Measurements from ENCODE around the gene PPAT. TPM values are rescaled to one million over a fixed set of nuclear protein-coding genes. Genes with fewer than 3 reads are reported as not detected.
"Not testable (repeated sequence)": the region's sequence is repeated elsewhere in the genome, so short reads cannot be mapped to it uniquely, and the experiment has no call there.

PPAT gene
- total RNA-seq, 1 experiment from 2014 or later = 28.9 TPM

- CTCF ChIA-PET = no interaction called here
- DNase-seq = no peak
- peaks cover 8% of the 10 kb centered on the region for H3K4me1 Mint-ChIP-seq (ENCODE audit: low read depth, unreplicated experiment)
- no TSS peak for BruUV-seq (replicated peaks)
- peak overlapping the region; percentile 9 for H3K27ac Mint-ChIP-seq (ENCODE audit: unreplicated experiment)
- no peak overlapping the region for H3K4me3 Mint-ChIP-seq (ENCODE audit: low read depth, unreplicated experiment)
- TF ChIP-seq CTCF (IDR thresholded peaks at IDR 0.05; ENCODE audit: unreplicated experiment) = no peak
- intact Hi-C loops (cut with micrococcal nuclease; ENCODE audit: unreplicated experiment) = no loop called here
- peaks cover 41% of the 10 kb centered on the region for H3K36me3 Mint-ChIP-seq (ENCODE audit: insufficient read depth, unreplicated experiment)
- H3K27me3 Mint-ChIP-seq (ENCODE audit: unreplicated experiment) = no peaks in the 10 kb centered on the region
- no peaks in the 10 kb centered on the region for H3K9me3 Mint-ChIP-seq (ENCODE audit: low read depth, unreplicated experiment)
Observed at GRCh38 chr4:56460085-56460484, 24.7 kb upstream of the PPAT start.

GRCh38 chr4:56450342-56450741 is 14.9 kb upstream of the PPAT start:
- CTCF ChIA-PET = no interaction called here
- intact Hi-C loops (cut with micrococcal nuclease; ENCODE audit: unreplicated experiment) = no loop called here
- BruUV-seq (replicated peaks) = no TSS peak

GRCh38 chr4:56449475-56449874 is 14.1 kb upstream of the PPAT start:
- BruUV-seq (replicated peaks); H3K27ac Mint-ChIP-seq (ENCODE audit: unreplicated experiment); H3K27me3 Mint-ChIP-seq (ENCODE audit: unreplicated experiment); H3K4me3 Mint-ChIP-seq (ENCODE audit: low read depth, unreplicated experiment); DNase-seq; CTCF ChIA-PET; intact Hi-C loops (cut with micrococcal nuclease; ENCODE audit: unreplicated experiment); H3K9me3 Mint-ChIP-seq (ENCODE audit: low read depth, unreplicated experiment); H3K4me1 Mint-ChIP-seq (ENCODE audit: low read depth, unreplicated experiment): not testable (repeated sequence)
- peaks cover 18% of the 10 kb centered on the region for H3K36me3 Mint-ChIP-seq (ENCODE audit: insufficient read depth, unreplicated experiment)

More at GRCh38 chr4:56450342-56450741, 14.9 kb upstream of the PPAT start:
- Mint-ChIP-seq H3K4me1 (ENCODE audit: low read depth, unreplicated experiment) (no peaks in the 10 kb centered on the region), H3K27me3 (ENCODE audit: unreplicated experiment) (no peaks in the 10 kb centered on the region), H3K4me3 (ENCODE audit: low read depth, unreplicated experiment) (no peak overlapping the region), H3K36me3 (ENCODE audit: insufficient read depth, unreplicated experiment) (peaks cover 19% of the 10 kb centered on the region), H3K9me3 (ENCODE audit: low read depth, unreplicated experiment) (no peaks in the 10 kb centered on the region), H3K27ac (ENCODE audit: unreplicated experiment) (no peak overlapping the region)
- no peak for TF ChIP-seq CTCF (IDR thresholded peaks at IDR 0.05; ENCODE audit: unreplicated experiment)
- no peak for DNase-seq

GRCh38 chr4:56448301-56448700 is 12.9 kb upstream of the PPAT start:
- Mint-ChIP-seq H3K27me3 (ENCODE audit: unreplicated experiment) (no peaks in the 10 kb centered on the region), H3K9me3 (ENCODE audit: low read depth, unreplicated experiment) (no peaks in the 10 kb centered on the region), H3K36me3 (ENCODE audit: insufficient read depth, unreplicated experiment) (peaks cover 20% of the 10 kb centered on the region), H3K4me3 (ENCODE audit: low read depth, unreplicated experiment) (no peak overlapping the region), H3K4me1 (ENCODE audit: low read depth, unreplicated experiment) (peaks cover 10% of the 10 kb centered on the region), H3K27ac (ENCODE audit: unreplicated experiment) (no peak overlapping the region)
- BruUV-seq (replicated peaks) = no TSS peak
- DNase-seq = no peak
- CTCF ChIA-PET = no interaction called here
- no peak for TF ChIP-seq CTCF (IDR thresholded peaks at IDR 0.05; ENCODE audit: unreplicated experiment)
- intact Hi-C loops (cut with micrococcal nuclease; ENCODE audit: unreplicated experiment) = no loop called here

GRCh38 chr4:56445699-56446098 is 10.3 kb upstream of the PPAT start:
- intact Hi-C loops (cut with micrococcal nuclease; ENCODE audit: unreplicated experiment) = no loop called here
- Mint-ChIP-seq H3K4me3 (ENCODE audit: low read depth, unreplicated experiment) (no peak overlapping the region), H3K4me1 (ENCODE audit: low read depth, unreplicated experiment) (peaks cover 13% of the 10 kb centered on the region), H3K9me3 (ENCODE audit: low read depth, unreplicated experiment) (no peaks in the 10 kb centered on the region), H3K36me3 (ENCODE audit: insufficient read depth, unreplicated experiment) (peaks cover 28% of the 10 kb centered on the region), H3K27ac (ENCODE audit: unreplicated experiment) (no peak overlapping the region), H3K27me3 (ENCODE audit: unreplicated experiment) (no peaks in the 10 kb centered on the region)
- CTCF ChIA-PET = no interaction called here
- DNase-seq = no peak
- no peak for TF ChIP-seq CTCF (IDR thresholded peaks at IDR 0.05; ENCODE audit: unreplicated experiment)
- no TSS peak for BruUV-seq (replicated peaks)
